ENCODE measurements around the gene PPA1.
"Not testable (repeated sequence)": the region's sequence is repeated elsewhere in the genome, so short reads cannot be mapped to it uniquely, and the experiment has no call there.

Gene PPA1

GRCh38 chr10:70167246-70167645 lies 66.0 kb downstream of the PPA1 start:
- no peak for DNase-seq

DNA sequence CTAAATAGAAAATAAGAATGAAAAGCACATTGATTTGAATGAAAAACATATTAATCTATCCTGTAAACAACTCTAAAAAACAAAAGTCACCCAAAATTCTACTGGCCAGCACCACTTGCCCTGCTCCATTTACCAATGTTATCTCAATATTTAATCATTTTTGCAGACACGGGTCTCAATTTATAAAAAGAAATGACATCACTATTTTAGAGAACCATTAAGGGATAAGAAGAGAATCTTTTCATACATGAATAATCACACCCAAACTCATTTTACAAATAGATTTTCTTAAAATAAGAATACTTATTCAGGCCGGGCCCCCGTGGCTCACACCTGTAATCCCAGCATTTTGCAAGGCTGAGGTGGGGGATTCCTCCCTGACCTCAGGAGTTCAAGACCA lies 66.8 kb downstream of the PPA1 start:
- DNase-seq: no peak

GRCh38 chr10:70164163-70164562 lies 69.1 kb downstream of the PPA1 start:
- DNase-seq: no peak

DNA sequence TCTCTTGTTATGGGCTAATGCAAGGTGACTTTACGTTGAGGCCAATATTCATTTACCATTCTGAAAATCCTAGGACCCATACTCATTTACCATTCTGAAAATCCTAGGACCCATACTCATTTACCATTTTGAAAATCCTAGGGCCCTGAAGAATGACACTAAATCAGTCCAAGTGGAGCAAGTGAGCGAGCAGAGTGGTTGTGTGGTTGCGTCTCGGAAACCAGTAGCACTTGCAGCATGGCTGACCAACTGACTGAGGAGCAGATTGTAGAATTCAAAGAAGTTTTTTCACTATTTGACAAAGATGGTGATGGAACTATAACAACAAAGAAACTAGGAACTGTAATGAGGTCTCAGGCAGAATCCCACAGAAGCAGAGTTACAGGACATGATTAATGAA lies 69.8 kb downstream of the PPA1 start:
- no peak for DNase-seq

DNA sequence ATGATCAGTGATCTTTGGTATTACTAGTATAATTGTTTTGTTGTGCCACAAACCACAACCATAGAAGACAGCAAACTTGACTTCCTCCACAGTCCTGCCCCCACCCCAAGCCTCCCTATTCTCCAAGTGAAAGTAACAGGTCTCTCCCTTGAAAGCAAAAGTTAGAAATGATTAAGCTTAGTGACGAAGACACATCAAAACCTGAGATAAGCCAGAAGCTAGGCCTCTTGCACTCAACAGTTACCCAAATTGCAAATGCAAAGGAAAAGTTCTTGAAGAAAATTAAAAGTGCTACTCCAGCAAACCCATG lies 70.4 kb downstream of the PPA1 start:
- no peak for DNase-seq

- DNase-seq: no peak
Measured at GRCh38 chr10:70162151-70162891, 70.9 kb downstream of the PPA1 start.

GRCh38 chr10:70160798-70161197 lies 72.4 kb downstream of the PPA1 start:
- no peak for DNase-seq

- not testable (repeated sequence) for DNase-seq
Measured at GRCh38 chr10:70159366-70159765, 73.9 kb downstream of the PPA1 start.

- DNase-seq: no peak
Measured at GRCh38 chr10:70158113-70158512, 75.1 kb downstream of the PPA1 start.

- no peak for DNase-seq
Measured at GRCh38 chr10:70155255-70155838, 77.9 kb downstream of the PPA1 start.
